GM19324 (cell line): Measurements from ENCODE around the gene MICAL3.

Source experiments
- ATAC-seq: cut with Tn5 transposase; IDR thresholded peaks from one replicate; pipeline ENCODE4 v1.9.1; 2021; ENCODE audit warnings: mild to moderate bottlenecking, moderate library complexity; ENCODE audit not compliant: unreplicated experiment, low FRiP score

The MICAL3 gene

GRCh38 chr22:17876306-17876831 is 148.0 kb downstream of the MICAL3 start:
- ATAC-seq: no peak

- ATAC-seq: no peak
Observed at GRCh38 chr22:17875631-17876030, 148.7 kb downstream of the MICAL3 start.

GRCh38 chr22:17875156-17875555 is 149.2 kb downstream of the MICAL3 start:
- ATAC-seq: no peak

- ATAC-seq: no peak
Observed at GRCh38 chr22:17874231-17874905, 150.0 kb downstream of the MICAL3 start.

GRCh38 chr22:17873804-17874203 is 150.6 kb downstream of the MICAL3 start:
- no peak for ATAC-seq

- no peak for ATAC-seq
Observed at GRCh38 chr22:17873116-17873515, 151.2 kb downstream of the MICAL3 start.

- ATAC-seq: no peak
Observed at GRCh38 chr22:17872471-17872870, 151.9 kb downstream of the MICAL3 start.

GRCh38 chr22:17871726-17872458 is 152.5 kb downstream of the MICAL3 start:
- ATAC-seq: no peak

- no peak for ATAC-seq
Observed at GRCh38 chr22:17870407-17870806, 154.0 kb downstream of the MICAL3 start.

- no peak for ATAC-seq
Observed at GRCh38 chr22:17869285-17870096, 154.9 kb downstream of the MICAL3 start.

GRCh38 chr22:17868771-17869170 is 155.6 kb downstream of the MICAL3 start:
- ATAC-seq: no peak

- no peak for ATAC-seq
Observed at GRCh38 chr22:17867160-17867785, 157.1 kb downstream of the MICAL3 start.

- no peak for ATAC-seq
Observed at GRCh38 chr22:17866621-17867020, 157.7 kb downstream of the MICAL3 start.

- ATAC-seq: no peak
Observed at GRCh38 chr22:17866127-17866526, 158.2 kb downstream of the MICAL3 start.

GRCh38 chr22:17865183-17866055 is 158.9 kb downstream of the MICAL3 start:
- no peak for ATAC-seq

GRCh38 chr22:17864398-17865182 is 159.8 kb downstream of the MICAL3 start:
- ATAC-seq: no peak

- ATAC-seq: no peak
Observed at GRCh38 chr22:17862646-17863181, 161.6 kb downstream of the MICAL3 start.

GRCh38 chr22:17861909-17862308 is 162.5 kb downstream of the MICAL3 start:
- no peak for ATAC-seq
